Thyroid gland (tissue), 4 donors: ENCODE results near the gene H2AZ2.

Experiments used
- POLR2A ChIP-seq, 2 donors: fragments of 450-650 bp; IDR thresholded peaks; one replicate each; pipeline ENCODE4 v1.6.1; 2017; ENCODE audit warnings: antibody characterized with exemption in 2 of 2, mild to moderate bottlenecking in 2 of 2, moderate library complexity in 1 of 2
- TF ChIP-seq, protein P1 (sequence below), 6 experiments: fragments of 200-600 bp in 3 of 6; fragments of 450-650 bp in 3 of 6; sonication (generic) in 3 of 6; IDR thresholded peaks; one replicate each; pipeline ENCODE4 v1.5.1; 2016 to 2019; ENCODE audit warnings: antibody characterized with exemption in 6 of 6, mild to moderate bottlenecking in 2 of 6, inconsistent platforms in 1 of 6, moderate library complexity in 1 of 6

- TF ChIP-seq, protein P1, sequence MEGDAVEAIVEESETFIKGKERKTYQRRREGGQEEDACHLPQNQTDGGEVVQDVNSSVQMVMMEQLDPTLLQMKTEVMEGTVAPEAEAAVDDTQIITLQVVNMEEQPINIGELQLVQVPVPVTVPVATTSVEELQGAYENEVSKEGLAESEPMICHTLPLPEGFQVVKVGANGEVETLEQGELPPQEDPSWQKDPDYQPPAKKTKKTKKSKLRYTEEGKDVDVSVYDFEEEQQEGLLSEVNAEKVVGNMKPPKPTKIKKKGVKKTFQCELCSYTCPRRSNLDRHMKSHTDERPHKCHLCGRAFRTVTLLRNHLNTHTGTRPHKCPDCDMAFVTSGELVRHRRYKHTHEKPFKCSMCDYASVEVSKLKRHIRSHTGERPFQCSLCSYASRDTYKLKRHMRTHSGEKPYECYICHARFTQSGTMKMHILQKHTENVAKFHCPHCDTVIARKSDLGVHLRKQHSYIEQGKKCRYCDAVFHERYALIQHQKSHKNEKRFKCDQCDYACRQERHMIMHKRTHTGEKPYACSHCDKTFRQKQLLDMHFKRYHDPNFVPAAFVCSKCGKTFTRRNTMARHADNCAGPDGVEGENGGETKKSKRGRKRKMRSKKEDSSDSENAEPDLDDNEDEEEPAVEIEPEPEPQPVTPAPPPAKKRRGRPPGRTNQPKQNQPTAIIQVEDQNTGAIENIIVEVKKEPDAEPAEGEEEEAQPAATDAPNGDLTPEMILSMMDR (IDR thresholded peaks at IDR 0.05): no peak
- TF ChIP-seq POLR2A (IDR thresholded peaks at IDR 0.05): no peak
These were observed 38.9 kb downstream of the H2AZ2 start for GRCh38 chr7:44808914-44809393.
